SU-DHL-6 (cell line): ENCODE results near the gene SKOR2.

Experiments
- H2AFZ ChIP-seq: fragments of 200-600 bp; sonication (generic); 2 replicates; pipeline ENCODE4 v1.6.1; 2014; ENCODE audit warnings: low read depth, mild to moderate bottlenecking, moderate library complexity, mixed read lengths, antibody characterized with exemption, low read length; ENCODE audit not compliant: severe bottlenecking
- H3F3A ChIP-seq: fragments of 200-600 bp; shearing (Covaris generic); 2 replicates; pipeline ENCODE4 v1.6.0; 2016; ENCODE audit warnings: antibody characterized with exemption, mild to moderate bottlenecking; ENCODE audit not compliant: insufficient read depth
- H3K27ac ChIP-seq: fragments of 200-600 bp; sonication (generic); 2 replicates; pipeline ENCODE4 v1.5.1; 2016; ENCODE audit warnings: low read depth, mild to moderate bottlenecking, low read length, moderate library complexity, mixed read lengths
- H3K27me3 ChIP-seq: fragments of 200-600 bp; sonication (generic), shearing (Covaris generic); 2 replicates; pipeline ENCODE4 v1.6.0; 2014; ENCODE audit warnings: mild to moderate bottlenecking, low read length
- H3K36me3 ChIP-seq: fragments of 200-600 bp; sonication (generic); 2 replicates; pipeline ENCODE4 v1.6.1; 2014; ENCODE audit warnings: mild to moderate bottlenecking, low read length, mixed read lengths
- H3K4me2 ChIP-seq: fragments of 300-600, 200-600 bp; shearing (Covaris generic), sonication (generic); 2 replicates; pipeline ENCODE4 v1.6.0; 2014; ENCODE audit warnings: low read length, low read depth, mild to moderate bottlenecking; ENCODE audit not compliant: poor library complexity, severe bottlenecking
- H3K4me3 ChIP-seq: fragments of 200-600 bp; sonication (generic); 2 replicates; pipeline ENCODE4 v1.5.1; 2014; ENCODE audit warnings: antibody characterized with exemption, low read length, mild to moderate bottlenecking, mixed read lengths; ENCODE audit not compliant: insufficient read depth, poor library complexity, severe bottlenecking
- H3K79me2 ChIP-seq: fragments of 200-600 bp; sonication (generic); 2 replicates; pipeline ENCODE4 v1.6.1; 2014; ENCODE audit warnings: mild to moderate bottlenecking, low read length, moderate library complexity; ENCODE audit not compliant: insufficient read depth
- H3K9ac ChIP-seq: fragments of 200-600 bp; sonication (generic); 2 replicates; pipeline ENCODE4 v1.7.0; 2014; ENCODE audit warnings: mild to moderate bottlenecking, low read length
- H3K9me2 ChIP-seq: fragments of 200-600 bp; sonication (generic); replicated peaks from 2 replicates; pipeline ENCODE4 v1.6.1; 2014; ENCODE audit warnings: low read length; ENCODE audit not compliant: insufficient read depth
- H3K9me3 ChIP-seq: fragments of 200-600 bp; sonication (generic); 2 replicates; pipeline ENCODE4 v1.6.1; 2014; ENCODE audit warnings: low read length, mixed read lengths; ENCODE audit not compliant: insufficient read depth
- H4K20me1 ChIP-seq: fragments of 200-600 bp; sonication (generic); 2 replicates; pipeline ENCODE4 v1.6.1; 2014; ENCODE audit warnings: low read depth, mild to moderate bottlenecking, antibody characterized with exemption, low read length, moderate library complexity, mixed read lengths
- CTCF ChIP-seq: fragments of 200-600 bp; sonication (generic); IDR thresholded peaks from one replicate; pipeline ENCODE4 v1.5.1; 2017; ENCODE audit warnings: antibody characterized with exemption, mild to moderate bottlenecking, low read length, moderate library complexity; ENCODE audit not compliant: insufficient read depth, poor library complexity, severe bottlenecking
- EZH2phosphoT487 ChIP-seq: fragments of 200-600 bp; sonication (generic), shearing (Covaris generic); conservative IDR thresholded peaks from 2 replicates; pipeline ENCODE4 v1.6.1; 2018; ENCODE audit warnings: mild to moderate bottlenecking, antibody characterized with exemption, low read length, moderate library complexity, mixed read lengths

SKOR2 gene

DNA sequence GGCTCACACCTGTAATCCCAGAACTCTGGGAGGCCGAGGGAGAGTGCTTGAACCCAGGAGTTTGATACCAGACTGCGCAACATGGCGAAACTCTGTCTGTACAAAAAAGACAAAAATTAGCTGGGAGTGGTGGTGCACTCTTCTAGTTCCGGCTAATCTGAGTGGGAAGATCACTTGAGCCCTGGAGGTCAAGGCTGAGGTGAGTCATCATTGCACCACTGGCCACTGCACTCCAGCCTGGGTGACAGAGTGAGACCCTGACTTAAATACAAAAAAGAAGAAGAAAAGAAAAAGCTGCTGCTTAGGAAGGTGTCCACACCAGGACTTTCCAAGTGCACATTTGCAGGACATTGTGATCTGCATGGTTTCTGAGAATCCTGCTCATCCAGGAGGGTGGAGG, 16.4 kb downstream of the SKOR2 start:
- Histone ChIP-seq H3K9ac (no peak overlapping the region), H2AFZ (no peak overlapping the region), H3K36me3 (no peaks in the 10 kb centered on the region), H3K9me2 (no peaks in the 10 kb centered on the region), H3K27ac (no peak overlapping the region), H3K79me2 (no peaks in the 10 kb centered on the region), H3K9me3 (no peaks in the 10 kb centered on the region), H3K27me3 (no peaks in the 10 kb centered on the region), H3K4me3 (no peak overlapping the region), H3K4me2 (no peak overlapping the region), H3F3A (no peaks in the 10 kb centered on the region), H4K20me1 (no peaks in the 10 kb centered on the region)
- TF ChIP-seq EZH2phosphoT487, result no peak
- TF ChIP-seq CTCF, result no peak

DNA sequence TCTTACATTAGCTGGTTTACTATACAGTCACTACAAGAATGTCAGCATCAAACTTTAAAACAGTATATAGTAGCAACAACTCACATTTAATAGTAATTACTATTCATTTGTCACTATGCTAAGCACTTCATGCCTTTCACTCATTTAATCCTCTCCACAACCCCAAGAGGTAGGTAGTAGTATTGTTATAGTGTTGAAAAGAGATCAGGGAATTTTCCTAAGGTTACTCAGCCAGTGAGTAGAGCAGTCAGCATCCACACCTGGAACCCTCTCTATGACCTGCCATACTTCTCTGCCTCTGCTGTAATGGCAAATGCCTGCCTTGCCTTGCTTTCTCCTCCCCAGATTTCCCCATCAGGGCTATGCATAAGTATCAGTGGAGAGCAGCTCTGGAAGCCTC, 24.8 kb downstream of the SKOR2 start:
- Histone ChIP-seq H3K4me2 (no peak overlapping the region), H4K20me1 (no peaks in the 10 kb centered on the region), H2AFZ (no peak overlapping the region), H3K36me3 (no peaks in the 10 kb centered on the region), H3K27me3 (no peaks in the 10 kb centered on the region), H3F3A (no peaks in the 10 kb centered on the region), H3K27ac (no peak overlapping the region), H3K9me2 (no peaks in the 10 kb centered on the region), H3K4me3 (no peak overlapping the region), H3K9ac (no peak overlapping the region), H3K79me2 (no peaks in the 10 kb centered on the region), H3K9me3 (no peaks in the 10 kb centered on the region)
- TF ChIP-seq CTCF (no peak), EZH2phosphoT487 (no peak)

GRCh38 chr18:47215554-47216138, 35.8 kb downstream of the SKOR2 start:
- Histone ChIP-seq H2AFZ (no peak overlapping the region), H3F3A (no peaks in the 10 kb centered on the region), H4K20me1 (no peaks in the 10 kb centered on the region), H3K36me3 (no peaks in the 10 kb centered on the region), H3K79me2 (no peaks in the 10 kb centered on the region), H3K4me3 (no peak overlapping the region), H3K9me2 (no peaks in the 10 kb centered on the region), H3K4me2 (no peak overlapping the region), H3K9ac (no peak overlapping the region), H3K27me3 (0 out of 2 replicates have a peak, but pooled peaks cover 4% of the 10 kb centered on the region), H3K9me3 (no peaks in the 10 kb centered on the region), H3K27ac (no peak overlapping the region)
- TF ChIP-seq CTCF (peak; percentile 75), EZH2phosphoT487 (no peak)
